Measurements from ENCODE around the gene ULK2.
A peak's percentile ranks its signal among the peaks of the same experiment; 100 is the strongest.

ULK2 gene

GRCh38 chr17:19909139-19909538 is 41.4 kb upstream of the ULK2 start (continued):
- TF ChIP-seq TSHZ1 (tag by site-specific recombination; IDR thresholded peaks at IDR 0.05; ENCODE audit: borderline replicate concordance) (no peak), ZNF324 (tag by site-specific recombination; IDR thresholded peaks at IDR 0.05) (no peak), YY2 (tag by site-specific recombination; IDR thresholded peaks at IDR 0.05) (no peak), ZNF140 (tag by site-specific recombination; IDR thresholded peaks at IDR 0.05) (no peak), CTCF (tag by site-specific recombination; IDR thresholded peaks at IDR 0.05) (no peak), ZSCAN16 (tag by site-specific recombination; IDR thresholded peaks at IDR 0.05) (no peak), ZEB2 (tag by site-specific recombination; IDR thresholded peaks at IDR 0.05) (no peak), ZNF792 (tag by site-specific recombination; IDR thresholded peaks at IDR 0.05) (no peak)

- CTCF ChIA-PET = no interaction called here
- Histone ChIP-seq H3K9me3 (ENCODE audit: control insufficient read depth, insufficient read depth, low read depth, low read length) (no peaks in the 10 kb centered on the region), H3K4me1 (ENCODE audit: control insufficient read depth, insufficient read depth, low read length) (no peaks in the 10 kb centered on the region), H3K27ac (ENCODE audit: extremely low read depth, low read depth, low read length) (no peak overlapping the region), H3K36me3 (ENCODE audit: control insufficient read depth in 2 of 2, insufficient read depth in 1 of 2, low read length in 2 of 2) (peaks cover 71 to 89% of the 10 kb centered on the region in 2 experiments), H3K4me3 (ENCODE audit: low read depth, low read length) (no peak overlapping the region)
- POLR2A ChIA-PET = no interaction called here
- TF ChIP-seq ZNF10 (tag by site-specific recombination; IDR thresholded peaks at IDR 0.05) (peak; percentile 67; the same call in 1 of the 2 replicates), ZNF707 (tag by site-specific recombination; IDR thresholded peaks at IDR 0.05) (no peak), MEIS1 (CRISPR knock-in tag; IDR thresholded peaks at IDR 0.05; ENCODE audit: borderline replicate concordance) (no peak), ZBTB26 (tag by site-specific recombination; optimal IDR thresholded peaks at IDR 0.05) (no peak)
These were observed 37.8 kb upstream of the ULK2 start for GRCh38 chr17:19905502-19905901.

- POLR2A ChIA-PET = no interaction called here
- no peak overlapping the region for H3K4me3 ChIP-seq (ENCODE audit: low read depth, low read length)
- TF ChIP-seq ZNF324 (tag by site-specific recombination; IDR thresholded peaks at IDR 0.05) = no peak
- TF ChIP-seq ZNF513 (tag by site-specific recombination; IDR thresholded peaks at IDR 0.05) = no peak
- no peak for TF ChIP-seq ZBTB6 (tag by site-specific recombination; IDR thresholded peaks at IDR 0.05)
- no peaks in the 10 kb centered on the region for H3K4me1 ChIP-seq (ENCODE audit: control insufficient read depth, insufficient read depth, low read length)
- CTCF ChIA-PET = interaction anchor here (0.6 kb wide), 1 partner anchor 212 kb away, joined by 3 read pairs; no protein-coding TSS in a partner anchor
- peaks cover 65 to 87% of the 10 kb centered on the region in 2 experiments for H3K36me3 ChIP-seq (ENCODE audit: control insufficient read depth in 2 of 2, insufficient read depth in 1 of 2, low read length in 2 of 2)
- no peak overlapping the region for H3K27ac ChIP-seq (ENCODE audit: extremely low read depth, low read depth, low read length)
- no peaks in the 10 kb centered on the region for H3K9me3 ChIP-seq (ENCODE audit: control insufficient read depth, insufficient read depth, low read depth, low read length)
These were observed 37.2 kb upstream of the ULK2 start for GRCh38 chr17:19904924-19905323.
